Thoracic aorta endothelial cell (primary cell): ENCODE data around the gene SEC14L3. TPM values are rescaled to one million over a fixed set of nuclear protein-coding genes. Genes with fewer than 3 reads are reported as not detected.

Source experiments
- small RNA-seq: library from RNA; depleted of rRNA; stranded (forward); fragments of <200 nt; gene quantifications from one replicate; pipeline ENCODE3, GENCODE V24; 2012
- total RNA-seq: library from RNA; depleted of rRNA; stranded (reverse); fragments of >200 nt; gene quantifications from 2 replicates; pipeline ENCODE4 v1.2.3, GENCODE V29; 2012

Gene SEC14L3
- not detected in 2 replicates for total RNA-seq

DNA sequence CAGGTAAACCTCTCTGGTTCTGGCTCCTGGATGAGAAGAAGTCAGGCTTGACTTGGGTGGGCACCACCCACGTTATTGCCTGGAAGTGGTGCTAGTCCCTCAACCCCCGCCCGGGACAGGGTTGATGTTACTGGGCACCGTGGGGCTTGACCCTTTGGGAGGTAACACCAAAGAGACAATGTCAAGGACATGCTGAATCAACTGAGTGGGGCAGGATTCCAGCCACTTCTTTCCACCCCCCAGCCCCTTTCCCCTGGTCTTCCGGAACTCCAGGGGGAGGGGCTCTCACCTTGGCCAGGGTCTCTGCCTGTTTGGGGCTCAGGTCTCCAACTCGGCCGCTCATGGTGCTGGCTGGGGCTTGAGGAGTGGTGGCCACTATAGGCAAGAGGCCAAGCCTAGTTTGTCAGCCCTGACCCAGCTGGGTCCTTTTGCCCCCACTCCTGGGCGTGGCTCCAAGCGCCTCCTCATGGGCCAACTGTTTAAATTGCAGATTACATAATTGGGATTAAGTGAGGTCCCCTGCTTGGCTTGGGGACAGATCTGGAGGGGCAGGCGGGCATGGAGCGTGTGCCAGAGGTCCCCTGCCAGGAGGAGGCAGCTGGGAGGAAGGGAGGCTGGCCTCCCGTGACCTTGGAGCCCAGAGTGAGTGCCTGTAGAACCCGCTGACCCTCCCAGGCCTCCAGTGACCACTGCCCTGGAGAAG is at the start of gene SEC14L3:
Gene SEC14L3, minus strand, starts transcription at position 402 of the 703 bp plus-strand sequence. Its CDS starts 59 bp downstream, at position 343.

DNA sequence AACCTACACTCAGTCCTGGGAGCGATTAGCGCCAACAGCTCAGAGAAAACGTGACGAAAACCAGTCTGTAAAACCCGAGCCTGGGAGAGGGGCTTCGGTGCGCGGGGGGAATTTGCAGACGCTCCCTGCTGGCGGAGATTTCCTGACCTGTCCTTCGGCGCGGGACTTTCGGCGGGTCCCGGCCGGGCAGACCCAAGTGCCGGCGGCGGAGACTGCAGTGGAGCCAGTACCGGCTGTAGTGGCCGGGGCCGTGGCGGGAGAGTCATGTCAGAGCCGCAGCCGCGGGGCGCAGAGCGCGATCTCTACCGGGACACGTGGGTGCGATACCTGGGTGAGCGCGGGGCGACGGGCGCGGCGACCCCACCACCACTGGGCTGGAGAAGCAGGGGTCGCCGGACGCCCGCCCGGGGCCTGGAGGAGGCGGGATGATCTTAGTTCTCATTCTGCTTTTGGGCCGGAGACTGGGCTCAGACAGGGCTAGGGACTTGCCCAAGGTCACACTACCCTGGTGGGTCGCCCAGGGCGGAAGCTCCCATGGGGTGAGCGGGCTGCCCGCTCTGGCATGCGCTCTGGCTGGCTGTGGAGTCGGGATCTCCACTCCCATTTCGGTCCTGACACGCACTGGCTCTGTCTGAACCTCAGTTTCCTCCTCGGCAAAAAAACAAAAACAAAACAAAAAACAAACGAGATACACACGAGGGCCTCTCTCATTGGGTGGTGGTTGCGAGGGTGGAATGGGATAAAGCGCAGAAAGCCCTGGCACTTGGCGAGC is 46.0 kb downstream of the SEC14L3 start, which contains the start of gene MTFP1:
Gene MTFP1, plus strand, starts transcription at position 153 of the 772 bp plus-strand sequence. Its CDS starts 112 bp downstream, at position 265.

Small RNAs within 50 kb of the gene (small RNA-seq; reads per million reads assigned to genes)
- gene AC004832.3, result not detected
- gene RNU6-564P, result not detected

Other genes starting within 250 kb of the SEC14L3 start
- 0.27 and 0.86 TPM in 2 replicates for gene LIF, start 225.3 kb downstream of the SEC14L3 start, total RNA-seq
- not detected in 2 replicates for gene OSM, start 205.2 kb downstream of the SEC14L3 start, total RNA-seq
- 4.3 and 7.4 TPM in 2 replicates for gene CASTOR1, start 182.5 kb downstream of the SEC14L3 start, total RNA-seq
- 6.3 and 8.2 TPM in 2 replicates for gene TBC1D10A, start 145.1 kb downstream of the SEC14L3 start, total RNA-seq
- gene SF3A1, start 115.1 kb downstream of the SEC14L3 start, total RNA-seq, result 40.0 and 62.1 TPM in 2 replicates
- gene CCDC157, start 115.0 kb downstream of the SEC14L3 start, total RNA-seq, result 0.93 and 1.7 TPM in 2 replicates
- 10.2 and 10.8 TPM in 2 replicates for gene RNF215, start 84.6 kb downstream of the SEC14L3 start, total RNA-seq
- 37.0 and 38.5 TPM in 2 replicates for gene SEC14L2, start 75.0 kb downstream of the SEC14L3 start, total RNA-seq
- 30.1 and 40.9 TPM in 2 replicates for gene MTFP1, start 46.2 kb downstream of the SEC14L3 start, total RNA-seq
- gene SEC14L4, start 33.7 kb upstream of the SEC14L3 start, total RNA-seq, result not detected in 2 replicates
- 0.29 TPM in 1 of 2 replicates, not detected in the other for gene SEC14L6, start 74.7 kb upstream of the SEC14L3 start, total RNA-seq
- not detected in 2 replicates for gene GAL3ST1, start 102.6 kb upstream of the SEC14L3 start, total RNA-seq
- 81.3 and 90.4 TPM in 2 replicates for gene PES1, start 119.9 kb upstream of the SEC14L3 start, total RNA-seq
- gene TCN2, start 135.2 kb upstream of the SEC14L3 start, total RNA-seq, result 33.7 and 52.9 TPM in 2 replicates
- gene SLC35E4, start 163.8 kb upstream of the SEC14L3 start, total RNA-seq, result 17.0 and 28.1 TPM in 2 replicates
- 19.0 and 25.7 TPM in 2 replicates for gene DUSP18, start 195.9 kb upstream of the SEC14L3 start, total RNA-seq
- 6.0 and 10.8 TPM in 2 replicates for gene OSBP2, start 222.9 kb upstream of the SEC14L3 start, total RNA-seq